Lower leg skin (tissue), 4 donors: Measurements from ENCODE around the gene SLC38A6. TPM values are rescaled to one million over a fixed set of nuclear protein-coding genes. Genes with fewer than 3 reads are reported as not detected.
A peak's percentile ranks its signal among the peaks of the same experiment; 100 is the strongest.

ENCODE experiments used
- DNase-seq, 2 donors: peaks; one replicate each; pipeline ENCODE4 v3.0.0-alpha.2; 2019; ENCODE audit warnings: low spot score in 2 of 2
- H3K4me3 ChIP-seq: fragments of 200-600 bp; sonication (generic); 2 replicates; pipeline ENCODE4 v1.5.1; 2017; ENCODE audit warnings: mild to moderate bottlenecking, low read depth; ENCODE audit not compliant: poor library complexity, severe bottlenecking
- CTCF ChIP-seq, 3 donors: fragments of 450-650 bp; IDR thresholded peaks; one replicate each; pipeline ENCODE4 v1.5.1; 2016; ENCODE audit warnings: antibody characterized with exemption in 3 of 3, mild to moderate bottlenecking in 3 of 3, moderate library complexity in 2 of 3
- POLR2A ChIP-seq, 2 donors: fragments of 450-650 bp; IDR thresholded peaks; one replicate each; pipeline ENCODE4 v1.6.1; 2016 to 2017; ENCODE audit warnings: antibody characterized with exemption in 2 of 2, mild to moderate bottlenecking in 1 of 2, moderate library complexity in 1 of 2
- WGBS, 2 donors: methylation state at CpG; one replicate each; pipeline ENCODE4 v1.1.5; 2018; 5-methylcytosine and 5-hydroxymethylcytosine counted together
- intact Hi-C: fragments of 100-400 bp; cut with DNase I; formaldehyde crosslinking; loops from one replicate; pipeline ENCODE4 v1.15.0; 2023; ENCODE audit warnings: low total_unique reads
- total RNA-seq, 4 donors: library from RNA; depleted of rRNA; stranded (reverse); fragments of >200 nt; gene quantifications; one replicate each; pipeline ENCODE4 v1.1.0, GENCODE V29; 2016

SLC38A6 gene
- total RNA-seq, 4 donors from 2014 or later: 2.7 to 18.1 (median 9.1) TPM

- intact Hi-C loops: no loop called here
- no peak for TF ChIP-seq POLR2A (IDR thresholded peaks at IDR 0.05)
- no peak for TF ChIP-seq CTCF (IDR thresholded peaks at IDR 0.05)
- no peak overlapping the region for H3K4me3 ChIP-seq
- no peak for DNase-seq
Observed at GRCh38 chr14:61042220-61042619, 61.2 kb downstream of the SLC38A6 start.

- WGBS, 2 donors: 88% methylated on average over 1 of the region's 1 CpG
- H3K4me3 ChIP-seq: no peak overlapping the region
- DNase-seq: no peak
- intact Hi-C loops: no loop called here
- TF ChIP-seq CTCF (IDR thresholded peaks at IDR 0.05) (no peak), POLR2A (IDR thresholded peaks at IDR 0.05) (no peak)
Observed at GRCh38 chr14:61043506-61043905, 62.5 kb downstream of the SLC38A6 start.

- intact Hi-C loops: no loop called here
- no peak for DNase-seq
- TF ChIP-seq CTCF (IDR thresholded peaks at IDR 0.05): no peak
- no peak for TF ChIP-seq POLR2A (IDR thresholded peaks at IDR 0.05)
- H3K4me3 ChIP-seq: no peak overlapping the region
Observed at GRCh38 chr14:61047021-61047420, 66.0 kb downstream of the SLC38A6 start.

GRCh38 chr14:61048640-61049039, 67.6 kb downstream of the SLC38A6 start:
- intact Hi-C loops: no loop called here
- DNase-seq: no peak
- no peak overlapping the region for H3K4me3 ChIP-seq
- no peak for TF ChIP-seq POLR2A (IDR thresholded peaks at IDR 0.05)
- no peak for TF ChIP-seq CTCF (IDR thresholded peaks at IDR 0.05)

- TF ChIP-seq CTCF (IDR thresholded peaks at IDR 0.05): no peak
- TF ChIP-seq POLR2A (IDR thresholded peaks at IDR 0.05): no peak
- no peak overlapping the region for H3K4me3 ChIP-seq
- intact Hi-C loops: no loop called here
- WGBS, 2 donors: 68 to 95% methylated on average over 2 of the region's 2 CpGs
- no peak for DNase-seq
Observed at GRCh38 chr14:61050417-61050816, 69.4 kb downstream of the SLC38A6 start.

GRCh38 chr14:61051051-61051450, 70.0 kb downstream of the SLC38A6 start:
- TF ChIP-seq CTCF (IDR thresholded peaks at IDR 0.05): no peak
- TF ChIP-seq POLR2A (IDR thresholded peaks at IDR 0.05): no peak
- intact Hi-C loops: no loop called here
- DNase-seq: peak; percentile 48 to 83
- H3K4me3 ChIP-seq: no peak overlapping the region
- 40 to 47% methylated on average over 1 of the region's 1 CpG for WGBS, 2 donors
